CMK (cell line): ENCODE results near the gene C4BPB.
A peak's percentile ranks its signal among the peaks of the same experiment; 100 is the strongest.

Experiments used
- DNase-seq: peaks from one replicate; pipeline ENCODE4 v3.0.0-alpha.2; 2010; ENCODE audit warnings: low read depth

C4BPB gene

GRCh38 chr1:207140536-207140935 is 51.9 kb downstream of the C4BPB start:
- no peak for DNase-seq

GRCh38 chr1:207145401-207146058 is 56.9 kb downstream of the C4BPB start:
- DNase-seq = peak; percentile 42
